Measurements from ENCODE around the gene ZNF785. TPM values are rescaled to one million over a fixed set of nuclear protein-coding genes. Genes with fewer than 3 reads are reported as not detected.

Gene ZNF785
- total and polyA plus RNA-seq, 3 donors from 2014 or later: 5.9 to 17.1 (median 14.8) TPM

DNA sequence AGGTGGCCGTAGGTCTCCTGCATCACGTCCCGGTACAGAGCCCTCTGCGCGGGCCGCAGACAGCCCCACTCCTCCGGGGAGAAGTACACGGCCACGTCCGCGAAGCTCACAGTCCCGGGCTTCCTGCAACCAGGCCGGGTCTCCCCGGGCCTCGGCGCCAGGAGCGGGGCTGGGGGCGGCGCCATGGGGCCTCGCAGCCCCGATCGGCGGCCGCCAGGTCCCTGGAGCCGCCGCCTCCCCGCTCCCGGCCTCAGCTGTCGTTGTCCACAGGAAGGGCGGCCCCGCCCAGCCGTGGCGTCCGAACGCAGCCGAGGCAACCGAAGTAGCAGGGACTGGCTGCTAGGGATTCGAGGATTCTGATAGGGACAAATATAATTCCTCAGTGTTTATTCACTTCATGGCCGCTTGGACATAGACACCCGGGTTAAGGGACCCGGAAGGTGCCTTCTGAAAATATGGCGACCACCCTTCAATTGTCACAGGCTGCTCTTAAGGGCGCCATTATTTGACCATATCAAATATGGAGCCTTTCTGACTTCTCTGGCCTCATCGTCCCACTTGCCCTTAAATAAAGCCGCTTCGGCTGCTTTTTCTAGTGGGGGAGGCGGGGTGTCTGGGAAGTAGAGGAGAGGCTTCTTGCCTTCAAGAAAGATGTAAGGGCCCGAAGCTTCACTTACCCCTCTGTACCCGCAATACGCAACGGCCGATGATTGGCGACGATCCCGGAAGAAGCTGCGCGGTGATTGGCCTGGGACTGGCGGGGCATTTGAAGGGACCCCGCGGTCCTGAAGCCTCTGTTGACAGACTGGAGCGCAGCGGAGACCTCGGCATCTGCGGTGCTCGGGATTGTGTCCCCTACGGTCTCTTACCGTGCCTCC, 13.8 kb downstream of the ZNF785 start, which contains the start of gene ZNF688:
ZNF688 (minus strand) TSS at position 270 of the 878 bp plus-strand sequence; CDS start at position 185, 85 bp downstream.
- no peaks in the 10 kb centered on the region for H3K27me3 ChIP-seq
- intact Hi-C loops (cut with DNase I; ENCODE audit: low total_unique reads): no loop called here
- H3K27ac ChIP-seq: peak within 1 kb of the TSS; percentile 97
- DNase-seq: peak; percentile 96
- peaks cover 9% of the 10 kb centered on the region for H3K4me1 ChIP-seq
- H3K9me3 ChIP-seq: no peaks in the 10 kb centered on the region
- H3K36me3 ChIP-seq (ENCODE audit: low read depth, missing control alignments): no peaks in the 10 kb centered on the region
- TF ChIP-seq, protein P1, sequence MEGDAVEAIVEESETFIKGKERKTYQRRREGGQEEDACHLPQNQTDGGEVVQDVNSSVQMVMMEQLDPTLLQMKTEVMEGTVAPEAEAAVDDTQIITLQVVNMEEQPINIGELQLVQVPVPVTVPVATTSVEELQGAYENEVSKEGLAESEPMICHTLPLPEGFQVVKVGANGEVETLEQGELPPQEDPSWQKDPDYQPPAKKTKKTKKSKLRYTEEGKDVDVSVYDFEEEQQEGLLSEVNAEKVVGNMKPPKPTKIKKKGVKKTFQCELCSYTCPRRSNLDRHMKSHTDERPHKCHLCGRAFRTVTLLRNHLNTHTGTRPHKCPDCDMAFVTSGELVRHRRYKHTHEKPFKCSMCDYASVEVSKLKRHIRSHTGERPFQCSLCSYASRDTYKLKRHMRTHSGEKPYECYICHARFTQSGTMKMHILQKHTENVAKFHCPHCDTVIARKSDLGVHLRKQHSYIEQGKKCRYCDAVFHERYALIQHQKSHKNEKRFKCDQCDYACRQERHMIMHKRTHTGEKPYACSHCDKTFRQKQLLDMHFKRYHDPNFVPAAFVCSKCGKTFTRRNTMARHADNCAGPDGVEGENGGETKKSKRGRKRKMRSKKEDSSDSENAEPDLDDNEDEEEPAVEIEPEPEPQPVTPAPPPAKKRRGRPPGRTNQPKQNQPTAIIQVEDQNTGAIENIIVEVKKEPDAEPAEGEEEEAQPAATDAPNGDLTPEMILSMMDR (IDR thresholded peaks at IDR 0.05): peak in 1 of 3 experiments; percentile 28
- TF ChIP-seq POLR2A (IDR thresholded peaks at IDR 0.05): no peak
- peak within 1 kb of the TSS; percentile 62 to 80 for H3K4me3 ChIP-seq
- 0% methylated on average over 21 to 50 of the region's 67 CpGs for WGBS, 2 donors

DNA sequence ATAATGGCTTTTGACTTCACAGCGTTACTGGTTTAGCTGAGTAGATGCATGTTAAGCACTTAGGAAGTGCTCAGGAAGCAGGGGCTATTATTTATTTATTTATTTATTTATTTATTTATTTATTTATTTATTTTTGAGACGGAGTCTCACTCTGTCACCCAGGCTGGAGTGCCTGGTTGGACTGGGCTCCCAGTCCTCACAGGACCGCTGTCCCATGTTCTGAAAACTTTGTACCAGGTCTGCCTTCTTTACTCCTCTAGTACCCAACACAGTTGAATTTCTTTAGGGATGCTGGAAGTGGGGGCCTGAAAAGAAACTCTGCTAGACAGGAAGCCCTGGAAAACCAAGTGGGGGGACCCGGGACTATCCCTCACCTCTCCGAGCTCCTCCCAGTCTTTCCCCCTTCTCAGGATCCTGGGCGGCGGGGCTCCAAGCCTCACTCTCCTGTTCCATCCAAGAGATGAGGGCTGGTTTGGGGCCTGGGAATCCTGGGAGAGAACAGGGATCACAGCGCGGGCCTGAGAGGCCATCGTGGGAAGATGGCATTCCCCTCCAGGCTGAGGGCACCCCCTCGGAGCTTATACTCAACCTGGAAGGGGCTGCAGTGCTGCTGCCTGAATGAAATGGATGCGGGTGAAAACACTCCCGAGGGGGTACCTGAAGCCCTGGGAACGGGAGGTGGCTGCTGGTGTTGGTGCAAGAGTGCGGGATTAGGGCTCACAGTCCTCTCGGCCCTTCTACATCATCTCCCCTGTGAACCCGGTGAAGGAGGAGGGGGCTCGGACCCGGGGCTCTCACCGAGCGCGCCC, 14.7 kb downstream of the ZNF785 start:
- Histone ChIP-seq H3K36me3 (ENCODE audit: low read depth, missing control alignments) (no peaks in the 10 kb centered on the region), H3K4me3 (peak overlapping the region; percentile 62 to 80), H3K27me3 (no peaks in the 10 kb centered on the region), H3K4me1 (peaks cover 9% of the 10 kb centered on the region), H3K9me3 (no peaks in the 10 kb centered on the region), H3K27ac (peak overlapping the region; percentile 97)
- peak; percentile 49 for DNase-seq
- intact Hi-C loops (cut with DNase I; ENCODE audit: low total_unique reads): no loop called here
- TF ChIP-seq, protein P1 (IDR thresholded peaks at IDR 0.05): no peak
- 4 to 5% methylated on average over 7 to 22 of the region's 22 CpGs for WGBS, 2 donors

DNA sequence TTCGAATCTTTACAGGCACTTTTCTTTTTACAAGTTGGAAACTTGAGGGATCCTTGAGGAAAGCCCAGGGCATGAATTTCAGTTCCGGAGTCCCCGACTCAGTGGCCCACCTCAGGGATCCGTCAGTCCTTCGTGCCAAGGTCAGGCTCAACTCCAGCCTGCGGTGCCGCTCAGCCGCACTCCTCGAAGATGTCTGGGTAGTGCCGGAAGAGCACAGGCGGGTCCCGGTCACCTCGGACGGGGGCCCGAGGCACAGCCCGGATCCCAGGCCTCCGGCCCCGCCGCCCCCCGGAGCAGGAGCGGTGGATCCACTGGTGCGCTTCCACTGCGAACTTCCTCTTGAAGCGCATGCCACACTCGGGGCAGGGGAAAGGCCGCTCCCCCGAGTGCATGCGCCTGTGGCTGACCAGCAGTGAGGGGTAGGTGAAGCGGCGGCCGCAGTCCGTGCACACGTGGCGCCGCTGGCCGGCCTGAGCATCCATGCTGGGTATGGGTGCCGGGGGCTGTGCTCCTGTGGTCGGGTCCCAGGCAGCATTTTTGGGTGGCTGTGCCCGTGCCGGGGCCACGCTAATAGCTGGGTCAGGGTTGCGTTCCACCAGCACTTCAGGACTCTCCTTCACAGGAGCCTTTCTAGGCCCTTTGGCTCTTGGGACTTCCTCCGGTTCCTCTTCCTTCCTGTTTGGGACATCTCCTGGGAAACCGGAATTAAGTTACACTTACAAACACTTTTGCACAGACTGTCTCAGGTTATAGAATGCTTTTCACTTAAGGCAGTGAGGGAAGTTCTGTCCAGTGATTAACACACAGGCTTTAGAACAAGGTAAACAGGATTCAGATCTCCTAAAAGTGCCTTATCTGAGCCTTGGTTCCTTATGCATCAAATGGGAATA, 15.5 kb downstream of the ZNF785 start:
- intact Hi-C loops (cut with DNase I; ENCODE audit: low total_unique reads): no loop called here
- no peak for DNase-seq
- Histone ChIP-seq H3K4me1 (peaks cover 9% of the 10 kb centered on the region), H3K27me3 (no peaks in the 10 kb centered on the region), H3K4me3 (peak overlapping the region in 1 of 2 donors; percentile 38), H3K9me3 (no peaks in the 10 kb centered on the region), H3K27ac (peak overlapping the region in 1 of 2 donors; percentile 97), H3K36me3 (ENCODE audit: low read depth, missing control alignments) (no peaks in the 10 kb centered on the region)
- WGBS, 2 donors: 53 to 76% methylated on average over 21 to 44 of the region's 44 CpGs
- TF ChIP-seq POLR2A (IDR thresholded peaks at IDR 0.05): no peak
- TF ChIP-seq, protein P1 (IDR thresholded peaks at IDR 0.05): no peak

DNA sequence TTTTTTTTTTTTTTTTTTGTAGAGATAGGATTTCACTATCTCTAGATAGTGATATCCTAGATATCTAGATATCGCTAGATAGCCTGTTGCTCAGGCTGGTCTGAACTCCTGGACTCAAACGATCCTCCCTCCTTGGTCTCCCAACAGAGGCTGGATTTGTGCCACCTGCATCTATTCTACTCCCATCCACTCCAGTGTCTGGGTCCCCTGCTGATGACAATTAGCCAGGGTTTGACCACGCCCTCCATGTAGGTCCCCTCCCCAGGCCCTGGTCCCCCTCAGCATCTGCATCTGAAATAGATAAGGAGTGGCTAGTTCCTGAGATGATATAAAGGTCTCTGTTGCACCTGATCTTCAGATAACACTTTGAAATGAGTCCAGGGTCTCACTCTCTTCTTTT, 16.2 kb downstream of the ZNF785 start:
- Histone ChIP-seq H3K9me3 (no peaks in the 10 kb centered on the region), H3K27ac (no peak overlapping the region)

More for the DNA sequence above, 16.2 kb downstream of the ZNF785 start:
- TF ChIP-seq, protein P1 (IDR thresholded peaks at IDR 0.05): no peak
- TF ChIP-seq POLR2A (IDR thresholded peaks at IDR 0.05): no peak
- no peak overlapping the region for H3K4me3 ChIP-seq
- intact Hi-C loops (cut with DNase I; ENCODE audit: low total_unique reads): no loop called here
- no peaks in the 10 kb centered on the region for H3K27me3 ChIP-seq
- H3K36me3 ChIP-seq (ENCODE audit: low read depth, missing control alignments): no peaks in the 10 kb centered on the region
- WGBS, 2 donors: 72 to 78% methylated on average over 3 of the region's 3 CpGs
- H3K4me1 ChIP-seq: peaks cover 9% of the 10 kb centered on the region
- DNase-seq: no peak
